ENCODE results near the gene SLC4A1AP. TPM values are rescaled to one million over a fixed set of nuclear protein-coding genes. Genes with fewer than 3 reads are reported as not detected.

The SLC4A1AP gene
- total and polyA plus RNA-seq, 2 of the 13 experiments (the other 11 are each of a cell fraction or from before 2014, with no cell fraction given) = 15.3 to 44.6 TPM

GRCh38 chr2:27709326-27709725, 45.6 kb downstream of the SLC4A1AP start (continued):
- TF ChIP-seq CREB3 (CRISPR knock-in tag; IDR thresholded peaks at IDR 0.05) = no peak
- TF ChIP-seq SAFB2 (CRISPR knock-in tag; IDR thresholded peaks at IDR 0.05; ENCODE audit: borderline replicate concordance, low read depth) = no peak
- TF ChIP-seq TRAFD1 (CRISPR knock-in tag; IDR thresholded peaks at IDR 0.05; ENCODE audit: borderline replicate concordance) = no peak
- TF ChIP-seq ZC3H4 (CRISPR knock-in tag; IDR thresholded peaks at IDR 0.05; ENCODE audit: borderline replicate concordance) = no peak
- no peak for TF ChIP-seq RFX3 (CRISPR knock-in tag; IDR thresholded peaks at IDR 0.05)
- TF ChIP-seq ZFY (CRISPR knock-in tag; IDR thresholded peaks at IDR 0.05) = no peak
- TF ChIP-seq KIAA2018 (CRISPR knock-in tag; IDR thresholded peaks at IDR 0.05; ENCODE audit: borderline replicate concordance) = no peak
- no peak for TF ChIP-seq MTF1 (CRISPR knock-in tag; IDR thresholded peaks at IDR 0.05)

Data from HepG2 (cell line).